NCI-H2029 (cell line): ENCODE results near the gene ZAP70.
A peak's percentile ranks its signal among the peaks of the same experiment; 100 is the strongest.

Experiments used
- DNase-seq: peaks from one replicate; lab custom pipeline; 2025; lab: John Stamatoyannopoulos, UW

The ZAP70 gene

GRCh38 chr2:97734061-97735051, 21.0 kb downstream of the ZAP70 start:
- DNase-seq: no peak

- no peak for DNase-seq
These were observed 21.8 kb downstream of the ZAP70 start for GRCh38 chr2:97735161-97735561.

- no peak for DNase-seq
These were observed 22.8 kb downstream of the ZAP70 start for GRCh38 chr2:97736185-97736584.

DNA sequence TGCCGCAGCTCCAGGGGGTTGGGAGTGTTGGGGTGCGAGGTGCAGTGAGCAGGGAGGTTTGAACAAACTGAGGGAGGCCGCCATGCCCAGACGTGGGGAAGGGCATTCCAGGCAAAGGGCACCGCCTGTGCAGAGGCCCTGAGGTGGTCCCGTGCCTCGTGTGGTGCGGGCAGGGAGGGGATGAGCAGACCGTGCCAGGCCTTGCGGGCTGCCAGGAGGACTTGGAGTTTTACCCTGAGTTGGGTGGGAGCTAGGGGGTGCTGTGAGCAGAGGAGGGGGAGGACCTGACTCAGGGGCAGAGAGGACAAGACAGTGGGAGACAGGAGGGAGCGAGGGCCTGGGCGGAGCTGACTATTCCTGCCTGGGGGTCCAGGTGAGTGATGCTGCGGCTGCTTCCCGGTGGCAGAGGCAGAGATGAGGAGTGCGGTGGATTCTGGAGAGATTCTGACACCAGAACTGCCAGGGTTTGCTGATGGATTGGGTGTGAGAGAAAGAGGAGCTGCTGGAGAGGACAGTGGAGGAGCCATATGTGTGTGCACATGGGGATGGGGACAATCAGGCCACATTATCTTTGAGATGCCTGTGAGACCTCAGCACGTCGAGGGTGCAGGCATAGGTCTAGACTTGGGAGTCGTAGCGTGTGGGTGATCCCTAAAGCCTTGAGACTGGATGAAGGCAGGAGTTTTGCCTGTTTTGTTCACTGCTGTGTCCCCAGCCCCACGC, 23.4 kb downstream of the ZAP70 start:
- no peak for DNase-seq

DNA sequence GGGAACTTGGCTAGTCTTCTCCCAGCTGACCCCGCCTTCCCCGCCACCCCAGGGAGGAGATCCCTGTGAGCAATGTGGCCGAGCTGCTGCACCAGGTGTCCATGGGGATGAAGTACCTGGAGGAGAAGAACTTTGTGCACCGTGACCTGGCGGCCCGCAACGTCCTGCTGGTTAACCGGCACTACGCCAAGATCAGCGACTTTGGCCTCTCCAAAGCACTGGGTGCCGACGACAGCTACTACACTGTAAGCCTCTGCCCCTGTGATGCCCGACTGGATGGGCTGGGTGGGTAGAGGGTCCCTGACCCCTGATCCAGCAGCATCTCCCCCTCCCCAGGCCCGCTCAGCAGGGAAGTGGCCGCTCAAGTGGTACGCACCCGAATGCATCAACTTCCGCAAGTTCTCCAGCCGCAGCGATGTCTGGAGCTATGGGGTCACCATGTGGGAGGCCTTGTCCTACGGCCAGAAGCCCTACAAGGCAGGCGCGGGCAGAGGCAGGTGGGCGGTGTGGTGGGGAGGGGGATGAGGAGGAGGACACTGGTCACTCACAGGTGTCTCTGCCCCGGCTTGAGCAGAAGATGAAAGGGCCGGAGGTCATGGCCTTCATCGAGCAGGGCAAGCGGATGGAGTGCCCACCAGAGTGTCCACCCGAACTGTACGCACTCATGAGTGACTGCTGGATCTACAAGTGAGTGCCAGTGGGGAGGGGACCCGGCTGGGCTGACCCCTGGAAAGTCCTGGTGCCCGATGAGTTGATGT, 24.2 kb downstream of the ZAP70 start:
- no peak for DNase-seq

- no peak for DNase-seq
These were observed 25.0 kb downstream of the ZAP70 start for GRCh38 chr2:97738179-97739019.

DNA sequence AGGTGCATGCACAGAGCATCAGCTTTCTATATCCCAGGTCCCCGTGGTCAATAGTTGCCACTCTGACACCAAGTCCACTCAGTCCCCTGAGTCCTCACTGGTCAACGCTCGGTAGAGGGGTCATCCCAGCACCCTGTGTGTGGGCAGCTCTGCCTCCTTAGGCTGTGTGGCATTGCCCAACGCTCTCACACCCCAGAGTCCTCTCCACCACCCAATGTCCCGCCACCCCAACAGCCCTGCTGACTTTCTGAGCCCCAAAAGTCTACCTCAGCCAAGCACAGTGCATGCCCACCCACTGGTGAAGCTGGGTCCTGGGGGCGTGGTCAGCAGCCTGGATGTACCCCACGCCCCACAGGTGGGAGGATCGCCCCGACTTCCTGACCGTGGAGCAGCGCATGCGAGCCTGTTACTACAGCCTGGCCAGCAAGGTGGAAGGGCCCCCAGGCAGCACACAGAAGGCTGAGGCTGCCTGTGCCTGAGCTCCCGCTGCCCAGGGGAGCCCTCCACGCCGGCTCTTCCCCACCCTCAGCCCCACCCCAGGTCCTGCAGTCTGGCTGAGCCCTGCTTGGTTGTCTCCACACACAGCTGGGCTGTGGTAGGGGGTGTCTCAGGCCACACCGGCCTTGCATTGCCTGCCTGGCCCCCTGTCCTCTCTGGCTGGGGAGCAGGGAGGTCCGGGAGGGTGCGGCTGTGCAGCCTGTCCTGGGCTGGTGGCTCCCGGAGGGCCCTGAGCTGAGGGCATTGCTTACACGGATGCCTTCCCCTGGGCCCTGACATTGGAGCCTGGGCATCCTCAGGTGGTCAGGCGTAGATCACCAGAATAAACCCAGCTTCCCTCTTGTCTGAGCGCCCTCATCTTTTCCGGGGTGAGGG, 25.9 kb downstream of the ZAP70 start:
- no peak for DNase-seq

DNA sequence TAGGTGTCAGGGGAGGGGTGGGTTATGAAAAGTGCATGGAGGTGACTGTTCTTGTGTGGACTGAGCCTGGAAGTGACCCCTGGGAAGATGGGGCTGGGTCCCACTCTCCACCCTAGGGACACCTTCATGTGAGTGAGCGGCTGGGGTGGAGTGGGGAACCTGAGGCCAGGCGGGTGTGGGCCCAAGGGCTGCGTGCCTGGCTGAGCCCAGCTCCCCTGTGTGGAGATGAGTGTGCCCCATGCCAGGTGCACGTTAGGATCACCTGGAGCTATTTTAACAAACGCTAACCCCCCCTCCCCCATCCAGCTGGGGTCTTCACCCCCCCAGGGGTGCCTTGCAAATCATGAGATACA, 26.5 kb downstream of the ZAP70 start:
- no peak for DNase-seq

DNA sequence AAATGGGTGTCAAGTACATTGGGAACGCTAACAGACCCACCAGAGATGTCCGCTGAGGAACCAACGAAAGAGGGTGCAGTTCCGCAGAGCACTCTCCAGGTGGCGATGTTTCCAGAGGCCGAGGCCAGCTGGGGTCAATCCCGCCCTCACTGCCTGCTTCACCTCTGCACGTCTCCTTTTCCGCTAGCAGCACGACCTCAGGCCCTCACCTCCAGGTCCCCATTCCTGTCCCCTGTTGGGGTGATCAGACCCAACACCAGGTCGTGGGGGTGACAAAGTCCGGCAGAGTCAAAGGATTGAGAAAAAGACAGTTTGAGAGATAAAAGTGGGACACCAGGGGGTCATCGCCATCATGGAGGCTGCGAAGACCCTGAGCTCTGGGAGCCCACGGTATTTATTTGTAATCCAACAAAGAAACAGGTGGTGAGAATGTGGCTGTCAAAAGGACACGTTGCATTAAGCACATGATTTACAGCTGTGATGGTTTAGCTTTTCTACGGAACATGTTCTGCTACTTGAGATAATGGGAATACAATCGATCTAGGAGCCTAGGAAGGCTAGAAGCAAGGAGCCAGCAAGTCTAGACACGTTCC, 27.3 kb downstream of the ZAP70 start:
- DNase-seq: peak; percentile 44

DNA sequence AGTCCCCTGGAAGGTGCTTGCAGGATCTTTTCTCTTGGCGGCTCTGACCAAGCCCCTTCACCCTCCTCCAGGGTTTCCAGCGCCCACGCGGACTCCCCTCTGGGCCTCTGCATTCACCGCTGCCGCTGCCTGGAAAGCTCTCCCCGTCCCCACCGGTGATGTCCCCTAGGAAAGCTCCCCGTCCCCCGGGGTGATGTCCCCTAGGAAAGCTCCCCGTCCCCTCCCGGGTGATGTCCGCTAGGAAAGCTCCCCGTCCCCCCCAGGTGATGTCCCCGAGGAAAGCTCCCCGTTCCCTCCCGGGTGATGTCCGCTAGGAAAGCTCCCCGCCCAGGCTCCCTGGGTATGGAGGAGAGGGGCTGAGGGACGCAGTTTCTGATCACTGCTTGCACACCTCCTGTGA, 27.9 kb downstream of the ZAP70 start:
- DNase-seq: no peak

DNA sequence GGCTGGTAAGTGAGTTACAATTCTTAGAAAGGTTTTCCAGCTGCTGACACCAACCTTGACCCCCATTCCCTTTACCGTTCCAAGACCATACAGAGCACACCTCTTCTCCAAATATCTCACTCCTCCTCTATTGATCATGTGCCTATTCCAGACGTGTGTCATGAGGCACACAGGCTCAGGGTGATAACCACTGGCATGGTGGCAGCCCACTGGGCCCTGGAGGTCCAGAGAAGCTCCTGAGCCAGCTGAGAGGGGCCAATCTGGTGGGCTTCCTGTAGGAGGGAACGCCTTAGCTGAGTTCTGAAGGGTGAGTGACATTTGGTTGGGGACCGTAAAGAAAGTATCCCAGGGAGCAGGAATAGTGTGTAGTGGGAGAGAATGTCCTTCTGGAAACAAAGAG, 28.3 kb downstream of the ZAP70 start:
- no peak for DNase-seq

- no peak for DNase-seq
These were observed 29.0 kb downstream of the ZAP70 start for GRCh38 chr2:97742381-97742847.

- DNase-seq: no peak
These were observed 30.5 kb downstream of the ZAP70 start for GRCh38 chr2:97743913-97744312.

- no peak for DNase-seq
These were observed 32.2 kb downstream of the ZAP70 start for GRCh38 chr2:97745474-97746174.

DNA sequence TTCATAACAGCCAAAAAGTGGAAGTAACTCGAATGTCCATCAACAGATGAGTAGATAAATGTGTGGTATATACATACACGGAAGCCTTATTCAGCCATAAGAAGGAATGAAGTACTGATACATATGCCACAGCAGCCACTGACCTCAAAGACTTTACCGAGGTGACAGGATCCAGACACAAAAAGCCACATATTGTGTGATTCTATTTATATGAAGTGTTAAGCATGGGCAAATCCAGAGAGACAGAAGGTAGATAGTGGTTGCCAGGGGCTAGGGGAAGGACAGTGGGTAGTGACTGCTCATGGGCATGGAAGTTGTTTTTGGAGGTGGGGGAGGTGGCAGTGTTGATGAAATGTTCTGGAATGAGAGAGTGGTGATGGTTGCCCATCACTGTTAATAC, 33.9 kb downstream of the ZAP70 start:
- no peak for DNase-seq

- DNase-seq: no peak
These were observed 34.3 kb downstream of the ZAP70 start for GRCh38 chr2:97747716-97748115.

DNA sequence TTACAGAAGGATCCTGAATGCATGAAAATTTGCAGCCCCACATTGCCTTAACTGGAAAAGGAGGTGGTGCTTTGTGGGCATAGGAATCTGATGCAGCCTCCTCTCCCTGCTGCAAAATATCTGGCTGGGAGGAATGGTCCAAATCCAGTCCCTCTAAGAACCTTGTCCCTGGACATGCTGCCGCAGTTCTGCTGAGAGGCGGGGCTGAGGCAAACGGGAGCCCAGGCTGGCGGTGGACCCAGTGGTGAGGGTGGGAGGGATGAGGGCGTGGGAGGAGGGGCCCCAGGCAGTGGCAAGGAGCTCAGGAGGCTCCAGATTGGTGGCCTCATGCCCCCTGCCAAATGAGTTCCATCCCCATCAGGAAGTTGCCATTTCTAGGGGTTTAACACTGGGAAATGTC, 36.2 kb downstream of the ZAP70 start:
- DNase-seq: no peak

DNA sequence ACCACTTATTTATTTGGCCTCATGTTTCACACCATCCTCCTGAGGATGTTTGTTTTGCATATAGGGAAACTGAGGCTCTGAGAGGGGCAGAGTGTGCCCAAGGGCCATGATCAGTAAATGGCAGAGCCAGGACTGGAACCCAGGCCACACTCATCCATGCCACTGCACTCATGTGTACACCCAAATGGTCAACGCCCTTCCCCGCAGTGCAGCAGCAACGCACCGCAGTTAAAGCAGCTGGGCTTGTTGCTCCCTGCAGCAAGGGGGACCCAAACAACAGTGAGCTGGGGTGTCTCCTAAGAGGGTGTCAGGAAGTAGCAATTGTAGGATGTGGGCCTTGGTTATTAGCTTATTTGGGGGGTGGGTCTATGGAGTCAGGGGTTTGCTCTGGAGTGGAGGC, 36.6 kb downstream of the ZAP70 start:
- DNase-seq: no peak

DNA sequence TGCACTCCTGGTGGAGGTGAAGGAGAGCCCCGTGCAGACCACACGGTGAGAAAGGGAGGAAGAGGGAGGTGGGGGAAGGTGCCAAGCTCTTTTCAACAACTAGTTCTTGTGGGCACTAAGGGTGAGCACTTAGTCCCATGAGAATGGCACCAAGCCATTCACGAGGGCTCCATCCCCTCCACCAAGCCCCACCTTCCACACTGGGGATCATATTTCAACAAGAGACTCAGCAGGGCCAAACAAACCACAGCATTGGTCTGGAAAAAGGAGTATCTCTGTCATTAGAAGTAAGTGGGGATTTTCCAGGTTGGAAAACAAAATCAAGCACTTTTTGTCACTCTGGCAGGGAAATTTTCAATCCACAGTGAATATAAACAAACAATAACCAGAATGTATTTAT, 38.4 kb downstream of the ZAP70 start:
- DNase-seq: peak; percentile 78
